Hepatocyte (in vitro differentiated cells): Measurements from ENCODE around the gene RNF222. TPM values are rescaled to one million over a fixed set of nuclear protein-coding genes. Genes with fewer than 3 reads are reported as not detected.

Experiments
- DNase-seq: peaks from one replicate; pipeline ENCODE4 v3.0.0-alpha.2; 2016; ENCODE audit warnings: low spot score
- H2AFZ ChIP-seq: fragments of 200-600 bp; sonication (generic); 2 replicates; pipeline ENCODE4 v1.6.0; 2016; ENCODE audit warnings: antibody characterized with exemption, mild to moderate bottlenecking
- H3K27ac ChIP-seq: fragments of 200-600 bp; sonication (generic); 2 replicates; pipeline ENCODE4 v1.5.1; 2016; ENCODE audit warnings: mild to moderate bottlenecking
- H3K27me3 ChIP-seq: fragments of 200-600 bp; sonication (generic); 2 replicates; pipeline ENCODE4 v1.6.1; 2016
- H3K36me3 ChIP-seq: fragments of 200-600 bp; sonication (generic); replicated peaks from 2 replicates; pipeline ENCODE4 v1.5.1; 2016; ENCODE audit warnings: low read depth; ENCODE audit not compliant: insufficient read depth
- H3K4me1 ChIP-seq: fragments of 200-600 bp; sonication (generic); 2 replicates; pipeline ENCODE4 v1.5.1; 2016; ENCODE audit warnings: mild to moderate bottlenecking, moderate library complexity; ENCODE audit not compliant: insufficient read depth
- H3K4me2 ChIP-seq: fragments of 200-600 bp; sonication (generic); 2 replicates; pipeline ENCODE4 v1.6.0; 2016
- H3K4me3 ChIP-seq: fragments of 200-600 bp; sonication (generic); 2 replicates; pipeline ENCODE4 v1.5.1; 2016; ENCODE audit warnings: mild to moderate bottlenecking
- H3K79me2 ChIP-seq: fragments of 200-600 bp; sonication (generic); 2 replicates; pipeline ENCODE4 v1.6.0; 2017; ENCODE audit warnings: mild to moderate bottlenecking
- H3K9me2 ChIP-seq: fragments of 200-600 bp; sonication (generic); replicated peaks from 2 replicates; pipeline ENCODE4 v1.6.0; 2017; ENCODE audit warnings: mild to moderate bottlenecking; ENCODE audit not compliant: insufficient read depth
- H3K9me3 ChIP-seq: fragments of 200-600 bp; sonication (generic); 2 replicates; pipeline ENCODE4 v1.5.1; 2016; ENCODE audit warnings: low read depth, mild to moderate bottlenecking
- H4K20me1 ChIP-seq: fragments of 200-600 bp; sonication (generic); 2 replicates; pipeline ENCODE4 v1.6.0; 2016; ENCODE audit warnings: mild to moderate bottlenecking; ENCODE audit not compliant: insufficient read depth, poor library complexity, severe bottlenecking
- CTCF ChIP-seq: fragments of 200-600 bp; sonication (generic); IDR thresholded peaks from 2 replicates; pipeline ENCODE4 v1.5.1; 2016; ENCODE audit warnings: antibody characterized with exemption, mild to moderate bottlenecking; ENCODE audit not compliant: poor library complexity
- EZH2 ChIP-seq: fragments of 200-600 bp; sonication (generic); IDR thresholded peaks from 2 replicates; pipeline ENCODE4 v1.6.1; 2016; ENCODE audit warnings: antibody characterized with exemption, mild to moderate bottlenecking, borderline replicate concordance
- EZH2phosphoT487 ChIP-seq: fragments of 200-600 bp; sonication (generic); IDR thresholded peaks from one replicate; pipeline ENCODE4 v1.6.1; 2018; ENCODE audit warnings: antibody characterized with exemption, mild to moderate bottlenecking, low read depth, moderate library complexity; ENCODE audit not compliant: unreplicated experiment, severe bottlenecking
- WGBS: methylation state at CpG from one replicate; pipeline ENCODE4 v1.1.6; 2016; ENCODE audit warnings: low lambda C conversion rate; ENCODE audit errors: missing lambda C conversion rate; 5-methylcytosine and 5-hydroxymethylcytosine counted together
- polyA plus RNA-seq: library from polyadenylated mRNA; unstranded; fragments of >200 nt; fragmentation: Nextera tagmentation; extraction: Ambion mirVana; gene quantifications from 2 replicates; pipeline ENCODE4 v1.2.1, GENCODE V29; 2016
- total RNA-seq: library from RNA; depleted of rRNA; stranded (reverse); fragments of >200 nt; gene quantifications from 2 replicates; pipeline ENCODE4 v1.2.3, GENCODE V29; 2014

RNF222 gene
- total and polyA plus RNA-seq, 2 experiments from 2014 or later, result not detected

- Histone ChIP-seq H4K20me1 (no peaks in the 10 kb centered on the region), H3K79me2 (no peaks in the 10 kb centered on the region), H3K9me2 (no peaks in the 10 kb centered on the region), H3K9me3 (no peaks in the 10 kb centered on the region), H2AFZ (no peak overlapping the region), H3K27me3 (no peaks in the 10 kb centered on the region), H3K4me2 (peak overlapping the region; percentile 2), H3K4me1 (peaks cover 5% of the 10 kb centered on the region), H3K36me3 (no peaks in the 10 kb centered on the region), H3K27ac (no peak overlapping the region), H3K4me3 (no peak overlapping the region)
- DNase-seq, result no peak
- no peak for TF ChIP-seq EZH2phosphoT487
- WGBS, result 78% methylated on average over 5 of the region's 5 CpGs
These were observed 37.9 kb downstream of the RNF222 start for GRCh38 chr17:8359769-8360168.

GRCh38 chr17:8357910-8358309 lies 39.7 kb downstream of the RNF222 start:
- Histone ChIP-seq H3K36me3 (no peaks in the 10 kb centered on the region), H3K79me2 (no peaks in the 10 kb centered on the region), H3K4me2 (no peak overlapping the region), H3K9me2 (no peaks in the 10 kb centered on the region), H3K27ac (no peak overlapping the region), H3K4me1 (peaks cover 5% of the 10 kb centered on the region), H4K20me1 (no peaks in the 10 kb centered on the region), H2AFZ (no peak overlapping the region), H3K9me3 (no peaks in the 10 kb centered on the region), H3K27me3 (no peaks in the 10 kb centered on the region), H3K4me3 (no peak overlapping the region)
- DNase-seq, result no peak
- WGBS, result 87% methylated on average over 3 of the region's 3 CpGs
- TF ChIP-seq EZH2phosphoT487 (no peak), EZH2 (no peak), CTCF (no peak)

GRCh38 chr17:8354236-8354635 lies 43.4 kb downstream of the RNF222 start:
- H3K27ac ChIP-seq, result no peak overlapping the region

GRCh38 chr17:8353736-8354135 lies 43.9 kb downstream of the RNF222 start:
- H3K27ac ChIP-seq, result no peak overlapping the region
- no peaks in the 10 kb centered on the region for H3K36me3 ChIP-seq
- TF ChIP-seq EZH2phosphoT487, result no peak
- TF ChIP-seq EZH2, result no peak
- no peak for TF ChIP-seq CTCF

More at GRCh38 chr17:8354236-8354635, 43.4 kb downstream of the RNF222 start:
- Histone ChIP-seq H4K20me1 (no peaks in the 10 kb centered on the region), H3K9me3 (no peaks in the 10 kb centered on the region), H3K27me3 (no peaks in the 10 kb centered on the region), H3K36me3 (no peaks in the 10 kb centered on the region), H3K4me1 (no peaks in the 10 kb centered on the region), H3K4me2 (no peak overlapping the region), H3K4me3 (no peak overlapping the region), H3K79me2 (no peaks in the 10 kb centered on the region), H2AFZ (no peak overlapping the region), H3K9me2 (no peaks in the 10 kb centered on the region)
- WGBS, result 87% methylated on average over 8 of the region's 8 CpGs
- DNase-seq, result no peak
- TF ChIP-seq CTCF (no peak), EZH2 (no peak), EZH2phosphoT487 (no peak)

More at GRCh38 chr17:8353736-8354135, 43.9 kb downstream of the RNF222 start:
- WGBS, result 87% methylated on average over 7 of the region's 7 CpGs
- H2AFZ ChIP-seq, result no peak overlapping the region
- no peak for DNase-seq
- H3K4me2 ChIP-seq, result no peak overlapping the region
- no peaks in the 10 kb centered on the region for H3K9me2 ChIP-seq
- no peaks in the 10 kb centered on the region for H3K79me2 ChIP-seq
- H3K4me1 ChIP-seq, result no peaks in the 10 kb centered on the region
- no peaks in the 10 kb centered on the region for H3K27me3 ChIP-seq
- H3K9me3 ChIP-seq, result no peaks in the 10 kb centered on the region
- no peaks in the 10 kb centered on the region for H4K20me1 ChIP-seq
- no peak overlapping the region for H3K4me3 ChIP-seq
